HG02763 (cell line): ENCODE data around the gene TSPAN2.
A peak's percentile ranks its signal among the peaks of the same experiment; 100 is the strongest.

Source experiments
- ATAC-seq: cut with Tn5 transposase; IDR thresholded peaks from one replicate; pipeline ENCODE4 v1.9.1; 2021; ENCODE audit warnings: mild to moderate bottlenecking, moderate library complexity; ENCODE audit not compliant: unreplicated experiment

TSPAN2 gene

GRCh38 chr1:115089420-115090185, at the start of gene TSPAN2:
Gene TSPAN2 (minus strand): TSS chr1:115089503. CDS start chr1:115089432, 71 bp downstream.
- ATAC-seq: no peak

- peak; percentile 89 for ATAC-seq
These were observed 49.7 kb upstream of the TSPAN2 start for GRCh38 chr1:115138973-115139372.

GRCh38 chr1:115138271-115138670, 49.0 kb upstream of the TSPAN2 start:
- ATAC-seq: no peak

- no peak for ATAC-seq
These were observed 47.9 kb upstream of the TSPAN2 start for GRCh38 chr1:115137191-115137590.

GRCh38 chr1:115136706-115137105, 47.4 kb upstream of the TSPAN2 start:
- ATAC-seq: no peak

GRCh38 chr1:115136106-115136505, 46.8 kb upstream of the TSPAN2 start:
- ATAC-seq: no peak

- ATAC-seq: no peak
These were observed 46.4 kb upstream of the TSPAN2 start for GRCh38 chr1:115135681-115136080.

GRCh38 chr1:115134850-115135480, 45.7 kb upstream of the TSPAN2 start:
- no peak for ATAC-seq

- ATAC-seq: no peak
These were observed 44.9 kb upstream of the TSPAN2 start for GRCh38 chr1:115134231-115134630.

GRCh38 chr1:115133440-115133839, 44.1 kb upstream of the TSPAN2 start:
- ATAC-seq: no peak

- ATAC-seq: no peak
These were observed 41.5 kb upstream of the TSPAN2 start for GRCh38 chr1:115130786-115131185.

- ATAC-seq: no peak
These were observed 39.9 kb upstream of the TSPAN2 start for GRCh38 chr1:115129071-115129640.

- ATAC-seq: no peak
These were observed 38.2 kb upstream of the TSPAN2 start for GRCh38 chr1:115127539-115127938.

GRCh38 chr1:115126516-115126915, 37.2 kb upstream of the TSPAN2 start:
- no peak for ATAC-seq

- no peak for ATAC-seq
These were observed 33.8 kb upstream of the TSPAN2 start for GRCh38 chr1:115123116-115123515.

- no peak for ATAC-seq
These were observed 32.5 kb upstream of the TSPAN2 start for GRCh38 chr1:115121793-115122192.

- no peak for ATAC-seq
These were observed 31.0 kb upstream of the TSPAN2 start for GRCh38 chr1:115120296-115120695.

GRCh38 chr1:115118611-115119010, 29.3 kb upstream of the TSPAN2 start:
- no peak for ATAC-seq

- no peak for ATAC-seq
These were observed 28.8 kb upstream of the TSPAN2 start for GRCh38 chr1:115118086-115118485.

GRCh38 chr1:115117298-115117697, 28.0 kb upstream of the TSPAN2 start:
- no peak for ATAC-seq

GRCh38 chr1:115116512-115116911, 27.2 kb upstream of the TSPAN2 start:
- ATAC-seq: no peak

- no peak for ATAC-seq
These were observed 26.3 kb upstream of the TSPAN2 start for GRCh38 chr1:115115521-115116161.
